GM21786 (cell line): Measurements from ENCODE around the gene RTTN.
"Not testable (repeated sequence)": the region's sequence is repeated elsewhere in the genome, so short reads cannot be mapped to it uniquely, and the experiment has no call there.

Experiments used
- ATAC-seq: cut with Tn5 transposase; IDR thresholded peaks from one replicate; pipeline ENCODE4 v1.9.1; 2021; ENCODE audit not compliant: unreplicated experiment

Gene RTTN

DNA sequence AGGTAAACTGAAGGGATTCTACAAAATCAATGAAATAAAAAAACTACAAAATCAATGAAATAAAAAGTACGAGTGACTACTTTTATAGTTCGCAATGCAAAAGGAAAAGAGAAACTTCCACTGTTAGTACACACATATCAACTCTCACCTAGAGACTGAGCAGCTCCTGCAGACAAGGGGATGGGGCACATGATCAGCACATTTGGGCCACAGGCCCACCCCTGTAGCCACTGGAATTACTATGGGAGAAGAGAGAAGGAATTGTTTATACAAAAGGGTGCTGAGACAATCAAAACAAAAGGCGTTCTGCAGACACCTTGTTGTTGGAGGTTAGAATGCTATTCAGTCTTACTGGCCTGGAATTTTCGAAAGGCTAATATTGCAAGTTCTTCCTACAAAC is 223.1 kb downstream of the RTTN start:
- no peak for ATAC-seq

DNA sequence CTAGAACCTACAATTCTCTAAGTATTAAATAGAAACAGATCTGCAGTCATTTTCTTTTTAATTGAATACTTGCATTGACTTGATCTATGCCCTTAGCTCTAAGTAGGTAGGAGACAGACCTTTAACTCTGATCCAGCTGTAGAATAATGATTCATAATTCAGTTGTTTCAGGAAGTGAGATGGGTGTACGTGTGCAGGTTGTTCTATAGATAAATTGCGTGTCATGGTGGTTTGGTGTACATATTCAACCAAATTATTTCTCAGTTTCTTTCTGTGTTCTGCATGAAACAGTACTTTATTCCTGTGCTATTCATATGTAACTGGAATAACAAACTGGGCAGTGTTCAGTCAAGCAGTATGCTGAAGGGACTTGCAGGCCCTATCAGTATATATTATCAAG is 223.5 kb downstream of the RTTN start:
- peak; percentile 35 for ATAC-seq

DNA sequence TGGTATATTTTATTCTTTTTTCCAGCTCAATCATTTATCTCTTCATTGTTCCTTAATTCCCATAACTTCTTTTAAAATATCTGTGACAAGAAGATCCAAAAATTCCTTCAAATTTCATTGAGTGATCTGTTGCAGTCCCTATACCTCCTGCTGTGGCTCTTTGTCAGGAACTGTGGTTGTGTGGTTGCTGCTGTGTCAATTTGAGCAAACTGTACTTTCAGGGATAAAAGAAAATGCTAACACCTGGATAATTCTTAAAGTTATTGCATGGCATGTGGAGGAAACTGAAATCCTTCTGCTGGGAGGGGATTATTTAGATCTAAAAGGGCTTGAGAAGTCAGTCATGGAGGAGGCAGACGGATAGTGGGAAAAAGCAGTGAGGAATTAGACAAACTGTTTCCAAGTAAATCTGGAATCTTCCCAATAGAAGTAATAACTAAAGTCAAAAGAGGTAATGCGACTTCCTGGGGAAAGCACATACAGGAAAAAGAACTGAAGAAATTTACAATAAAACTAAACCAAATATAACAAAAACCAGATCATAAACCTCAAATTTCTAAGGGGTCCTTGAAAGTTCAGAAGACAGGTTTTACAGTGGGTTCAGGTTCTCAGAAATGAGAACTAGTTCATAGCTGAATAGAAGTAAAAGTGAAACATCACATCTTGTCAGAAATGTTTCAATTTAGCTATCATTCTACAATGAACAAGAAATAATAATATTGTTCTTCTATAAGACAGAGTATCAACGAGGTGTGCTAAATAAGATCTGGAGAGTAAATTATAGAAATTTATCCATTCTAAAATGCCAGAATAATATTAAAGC is 224.3 kb downstream of the RTTN start:
- ATAC-seq = no peak

DNA sequence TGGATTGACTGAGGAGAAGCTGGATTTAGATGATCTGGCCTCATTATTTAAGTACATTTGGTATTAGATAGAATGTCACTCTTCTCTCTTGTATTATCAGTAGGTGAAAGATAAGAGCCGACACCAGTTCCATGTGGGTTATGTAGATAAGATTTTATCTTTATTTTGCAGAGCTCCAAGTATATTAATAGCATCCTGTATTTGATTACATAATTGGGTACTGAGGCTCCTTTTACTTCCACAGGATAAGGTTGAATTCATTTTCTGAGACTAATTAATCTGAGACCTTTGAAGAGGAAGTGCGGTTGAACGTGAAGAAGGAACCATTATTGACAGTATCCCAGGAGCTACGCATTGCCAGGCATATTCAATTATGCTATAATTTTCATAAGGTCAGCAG is 225.0 kb downstream of the RTTN start:
- no peak for ATAC-seq

DNA sequence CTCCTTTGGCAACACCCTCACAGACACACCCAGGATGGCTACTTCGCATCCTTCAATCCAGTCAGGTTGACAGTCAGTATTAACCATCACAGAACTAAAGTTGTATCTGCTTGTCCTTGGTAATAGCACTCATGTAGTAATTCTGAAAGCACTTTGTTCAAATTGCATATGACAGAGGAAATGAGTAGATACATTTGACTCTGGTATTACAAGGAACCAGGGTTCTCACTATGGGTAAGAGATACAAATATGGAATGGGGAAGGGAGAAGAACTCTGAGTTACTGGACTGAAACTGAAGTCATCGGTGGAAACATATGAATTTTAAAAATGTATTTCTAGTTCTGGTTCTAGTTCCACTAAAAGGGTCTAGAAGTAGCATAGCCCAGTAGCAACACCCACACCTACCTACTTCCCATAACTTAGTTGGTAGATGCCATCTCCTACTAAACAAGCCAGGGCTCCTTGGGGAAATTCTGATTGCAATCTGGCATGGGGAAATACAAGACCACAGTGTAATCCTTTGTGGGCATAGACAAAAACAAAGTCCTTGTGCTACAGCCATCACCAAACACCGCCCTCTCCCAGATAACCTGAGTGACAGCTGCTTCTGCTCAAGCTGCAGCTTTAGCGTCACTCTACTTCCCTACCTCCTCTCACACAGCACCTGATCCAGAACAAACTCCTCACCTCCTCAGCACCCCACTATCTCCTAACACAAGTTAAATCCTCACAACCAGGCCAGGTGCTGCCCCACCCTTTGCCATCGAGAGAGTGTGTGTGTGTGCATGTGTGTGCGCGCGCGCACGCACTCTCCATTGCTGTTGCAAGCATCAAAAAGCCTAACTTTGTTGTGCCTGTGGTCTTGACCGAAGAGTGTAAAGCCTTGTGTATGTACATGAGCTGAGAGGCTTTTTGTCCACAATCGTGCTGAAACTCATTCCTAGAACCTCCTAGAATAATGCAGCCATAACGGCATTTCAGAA is 226.5 kb downstream of the RTTN start:
- peak; percentile 76 for ATAC-seq

DNA sequence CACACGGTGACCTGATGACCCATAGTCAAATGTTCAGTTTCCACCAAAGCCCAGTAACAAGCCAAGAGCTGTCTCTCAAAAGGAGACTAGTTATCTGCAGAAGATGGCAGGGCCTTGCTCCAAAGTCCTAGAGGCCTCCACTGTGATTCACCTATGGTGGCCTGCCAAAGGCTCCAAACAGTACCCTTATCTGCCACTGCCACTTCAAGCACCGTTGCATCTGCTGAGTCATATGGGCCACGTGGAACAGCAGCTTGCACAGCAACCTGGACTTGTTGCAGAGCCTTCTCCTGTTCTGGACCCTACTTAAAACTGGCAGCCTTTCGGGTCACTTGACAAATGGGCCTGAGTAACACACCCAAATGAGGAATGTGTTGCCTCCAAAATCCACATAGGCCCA is 230.2 kb downstream of the RTTN start:
- ATAC-seq = not testable (repeated sequence)

DNA sequence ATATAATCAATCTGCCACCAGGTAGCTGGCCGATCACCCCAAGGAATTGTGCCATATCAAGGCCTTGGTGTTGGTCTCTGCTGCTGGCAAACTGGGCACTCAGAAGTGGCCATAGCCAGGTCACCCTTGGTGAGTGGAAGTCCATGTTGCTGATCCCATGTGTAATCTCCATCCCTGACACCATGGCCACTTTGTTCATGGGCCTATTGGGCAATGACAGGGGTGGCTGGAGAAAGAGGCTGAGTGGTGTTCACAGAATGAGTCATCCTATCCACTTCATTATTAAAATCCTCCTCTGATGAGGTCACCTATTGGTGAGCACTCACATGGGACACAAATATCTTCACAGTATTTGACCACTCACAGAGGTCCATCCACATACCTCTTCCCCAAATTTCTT is 231.1 kb downstream of the RTTN start:
- no peak for ATAC-seq

DNA sequence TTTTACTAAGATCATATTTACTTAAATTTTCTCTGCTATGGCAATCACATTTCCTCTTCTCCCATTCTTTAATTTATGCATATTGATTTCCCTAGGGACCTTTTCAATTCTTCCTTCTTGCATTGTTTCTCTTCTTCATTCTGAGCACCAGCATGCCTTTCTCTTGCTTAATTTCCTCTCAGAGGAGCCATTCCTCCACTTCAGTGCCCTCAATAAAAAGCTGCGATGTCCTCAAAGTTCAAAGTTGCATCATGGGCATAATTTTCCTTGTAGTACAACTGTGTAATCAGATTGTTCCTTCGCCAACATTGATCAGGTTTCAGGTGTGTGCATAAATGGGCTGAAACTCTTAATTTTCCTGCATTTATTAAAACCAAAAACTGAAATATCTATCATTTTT is 236.0 kb downstream of the RTTN start:
- ATAC-seq = no peak

DNA sequence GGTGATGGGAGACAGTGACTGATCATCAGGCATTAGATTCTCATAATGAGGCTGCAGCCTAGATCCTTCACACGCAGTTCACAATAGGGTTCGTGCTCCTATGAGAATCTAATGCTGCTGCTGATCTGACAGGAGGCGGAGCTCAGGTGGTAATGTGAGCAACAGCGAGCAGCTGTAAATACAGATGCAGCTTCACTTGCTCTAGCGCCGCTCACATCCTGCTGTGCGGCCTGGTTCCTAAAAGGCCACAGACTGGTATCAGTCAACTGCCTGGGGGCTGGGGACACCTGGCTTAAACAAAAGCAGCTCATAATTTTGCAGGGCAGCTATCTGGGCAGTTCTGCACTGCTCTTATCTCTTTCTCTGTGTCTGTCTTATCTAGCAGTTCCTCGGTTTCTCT is 237.4 kb downstream of the RTTN start:
- no peak for ATAC-seq

DNA sequence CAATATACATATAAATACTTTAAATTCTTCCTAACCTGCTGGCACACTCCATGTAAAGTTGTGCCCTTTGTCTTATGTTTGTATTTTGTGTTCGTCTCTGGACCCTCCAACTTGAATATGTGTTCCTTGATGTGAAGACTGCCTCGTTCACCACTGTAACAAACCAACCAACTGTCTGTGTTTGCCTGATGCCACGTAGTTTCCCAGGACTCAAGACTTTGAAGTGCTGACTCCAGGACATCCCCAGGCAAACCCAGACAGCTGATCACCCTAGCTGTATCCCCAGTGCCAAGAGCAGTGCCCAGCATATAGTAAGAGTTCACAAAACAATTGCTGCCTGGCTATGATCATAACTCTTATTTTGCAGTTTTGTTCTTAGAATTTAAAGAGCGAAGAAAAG is 242.3 kb downstream of the RTTN start:
- ATAC-seq = no peak

DNA sequence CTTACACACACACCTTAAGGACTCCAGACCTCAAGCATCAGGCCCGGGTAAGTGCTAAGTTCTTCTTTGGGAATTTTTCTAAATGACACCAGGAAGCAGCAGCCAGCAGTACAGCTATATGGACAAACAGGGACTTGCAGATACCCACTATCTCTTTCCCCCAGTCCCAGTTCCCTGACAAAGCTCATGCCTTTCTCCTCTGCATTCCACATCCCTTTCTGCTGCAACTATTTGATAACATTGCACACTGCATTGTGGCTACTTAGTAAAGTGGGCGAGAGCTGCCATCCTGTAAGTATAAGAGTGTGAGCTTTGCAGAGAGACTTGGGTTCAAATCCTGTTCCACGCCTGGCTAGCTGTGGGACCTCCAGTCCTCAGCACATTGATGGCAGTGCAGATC is 243.8 kb downstream of the RTTN start:
- no peak for ATAC-seq

DNA sequence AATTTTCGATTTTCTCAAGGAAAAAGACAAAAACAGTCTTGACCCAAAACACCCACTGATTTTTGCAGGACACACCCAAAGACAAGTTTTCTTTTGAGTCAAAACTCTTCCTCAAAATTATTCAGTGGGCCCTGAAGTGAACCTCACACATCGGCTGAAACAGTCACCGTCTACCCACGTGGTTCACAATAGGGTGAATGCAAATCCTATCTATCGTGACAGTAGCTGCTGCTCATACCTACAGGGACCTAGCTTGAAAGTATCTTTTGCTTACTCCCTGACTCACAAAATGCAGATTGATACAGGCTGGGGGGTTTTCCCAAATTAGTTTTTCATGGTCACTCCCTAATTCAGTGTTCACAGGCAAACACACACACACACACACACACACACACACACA is 247.1 kb downstream of the RTTN start:
- peak; percentile 47 for ATAC-seq

DNA sequence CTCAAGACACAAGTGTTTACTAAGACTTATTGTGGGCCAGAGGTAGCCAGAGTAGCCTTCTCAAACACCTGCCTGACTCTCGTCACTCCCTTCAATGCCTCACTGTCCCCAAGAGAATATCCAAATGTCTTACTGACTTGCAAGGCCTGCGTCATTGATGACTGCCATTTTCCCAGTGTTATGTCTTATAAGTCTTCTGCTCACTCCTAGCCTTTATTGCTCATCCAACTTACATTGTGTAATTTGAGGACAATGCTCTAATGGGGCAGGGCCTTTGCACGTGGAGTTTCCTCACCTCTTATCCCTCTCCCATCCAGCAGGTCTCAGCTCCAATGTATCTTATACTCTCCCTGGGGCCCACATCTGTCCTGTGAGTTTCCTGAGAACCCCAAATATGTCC is 247.7 kb downstream of the RTTN start:
- no peak for ATAC-seq

DNA sequence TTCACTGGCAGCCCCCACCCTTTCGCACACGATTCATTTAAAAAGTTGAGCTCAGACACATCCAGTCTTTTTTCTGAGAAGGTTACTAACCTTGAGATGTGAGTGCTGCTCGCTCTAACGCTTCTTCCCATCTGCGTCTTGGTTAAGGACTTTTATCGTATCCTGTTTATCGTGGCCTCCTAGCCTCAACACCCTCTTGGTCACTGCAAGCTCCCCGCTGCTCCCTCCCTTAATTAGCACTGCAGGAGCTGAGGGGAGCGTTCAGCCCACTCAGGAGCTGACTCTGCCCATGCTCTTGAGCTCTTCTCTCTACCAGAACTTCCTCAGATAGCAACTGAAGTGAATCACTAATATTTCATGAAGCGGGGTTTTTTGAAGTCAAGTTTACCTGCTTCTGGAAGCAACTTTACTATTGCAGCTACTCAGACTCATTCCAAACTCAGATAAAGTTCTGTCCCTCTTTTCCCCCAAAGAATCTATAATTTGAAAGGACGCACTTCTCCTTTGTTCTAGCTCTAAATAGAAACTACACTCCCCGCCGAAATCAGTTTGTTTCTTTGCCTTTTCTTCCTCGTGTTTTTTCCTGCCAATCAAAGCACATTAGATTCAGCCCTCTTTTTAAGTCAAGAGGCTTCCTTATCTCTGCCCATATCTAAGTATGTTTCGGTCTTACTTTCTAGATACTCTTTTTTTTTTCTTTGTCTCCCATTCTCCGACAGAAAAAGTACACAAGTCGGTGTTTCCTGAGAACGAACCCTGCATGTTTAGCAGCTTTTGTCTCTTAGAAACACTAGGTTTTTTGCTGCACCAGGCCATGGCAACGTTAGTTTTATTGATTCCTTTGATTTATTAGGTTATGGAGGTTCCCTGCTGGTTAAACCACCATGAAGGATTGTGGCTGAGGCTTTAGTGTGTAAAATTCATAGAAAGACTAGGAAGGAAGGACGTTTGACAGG is 248.5 kb downstream of the RTTN start:
- no peak for ATAC-seq

DNA sequence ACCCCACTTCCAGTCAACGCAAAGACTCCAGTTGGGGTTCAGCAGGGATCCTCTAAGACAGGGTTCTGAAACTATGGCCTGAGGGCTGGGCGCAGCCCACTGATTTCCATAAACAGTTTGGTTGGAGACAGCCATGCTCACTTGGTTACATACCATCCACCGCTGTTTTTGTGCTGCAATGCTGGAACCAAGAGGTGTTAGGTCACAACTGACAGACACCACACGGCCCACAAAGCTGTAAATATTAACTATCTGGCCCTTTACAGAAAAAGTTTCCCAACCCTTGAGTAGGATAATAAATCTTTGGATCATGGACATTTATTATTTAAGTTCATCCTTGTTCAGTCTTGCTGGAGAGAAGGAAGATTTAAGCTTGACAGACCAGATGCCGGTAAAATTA is 249.4 kb downstream of the RTTN start:
- no peak for ATAC-seq

DNA sequence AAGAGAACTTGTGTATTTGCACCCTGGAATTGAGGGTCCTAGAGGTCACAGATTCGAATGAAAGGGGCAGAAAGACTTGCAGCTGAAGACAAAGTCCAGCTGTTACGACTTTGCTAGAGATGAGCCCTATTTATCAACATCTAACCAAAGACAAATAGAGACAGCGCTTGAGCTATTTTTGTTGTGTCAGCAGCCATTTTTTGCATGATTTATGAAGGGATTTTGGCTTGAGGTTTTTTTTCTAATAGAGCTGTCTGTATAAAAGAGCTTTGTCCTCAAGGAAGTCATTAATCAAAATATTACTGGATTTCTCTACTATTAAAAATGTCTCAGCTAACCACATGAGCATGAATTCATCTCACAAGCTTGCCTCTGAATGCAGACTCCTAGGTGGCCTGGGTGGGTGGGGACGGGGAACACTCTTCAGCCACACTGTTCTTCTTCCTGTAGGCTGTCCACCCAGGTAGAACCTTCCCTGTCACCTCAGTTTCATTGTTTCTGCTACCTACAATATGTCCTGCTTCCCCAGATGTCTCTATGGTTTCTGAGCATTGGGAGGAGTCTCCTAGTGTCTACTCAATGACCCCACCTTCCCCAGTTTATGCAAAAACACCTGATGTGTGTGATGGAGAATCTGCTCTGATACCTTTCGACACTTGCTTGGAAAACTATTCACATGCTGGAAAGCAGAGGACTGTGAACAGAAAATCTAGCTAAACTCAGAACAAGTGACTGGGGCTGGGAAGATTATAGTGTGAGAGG is 250.6 kb downstream of the RTTN start:
- ATAC-seq = peak; percentile 27

DNA sequence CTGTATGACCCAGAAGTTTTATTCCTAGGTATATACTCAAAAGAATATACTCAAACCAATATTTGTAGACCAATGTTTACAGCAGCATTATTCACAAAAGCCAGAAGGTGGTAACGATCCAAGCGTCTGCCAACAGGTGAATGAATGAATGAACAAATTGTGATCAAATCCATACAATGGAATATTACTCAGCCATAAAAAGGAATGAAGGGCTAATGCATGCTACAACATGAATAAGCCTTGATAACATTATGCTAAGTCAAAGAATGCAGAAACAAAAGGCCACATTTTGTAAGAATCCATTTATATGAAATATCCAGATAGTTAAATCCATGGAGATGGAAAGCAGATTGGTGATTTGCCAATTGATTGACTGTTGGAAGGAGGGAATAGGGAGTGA is 252.3 kb downstream of the RTTN start:
- ATAC-seq = no peak
